Ascending aorta (tissue), 2 donors: ENCODE data around the gene EEF1B2. TPM values are rescaled to one million over a fixed set of nuclear protein-coding genes. Genes with fewer than 3 reads are reported as not detected.
"Not testable (repeated sequence)": the region's sequence is repeated elsewhere in the genome, so short reads cannot be mapped to it uniquely, and the experiment has no call there.

Source experiments
- DNase-seq, 2 donors: peaks; one replicate each; pipeline ENCODE4 v3.0.0-alpha.2; 2019; ENCODE audit warnings: low spot score in 2 of 2
- H3K27ac ChIP-seq, 2 donors: fragments of 200-600 bp; sonication (generic); one replicate each; pipeline ENCODE4 v1.5.1; 2016 to 2017; ENCODE audit warnings: mild to moderate bottlenecking in 1 of 2
- H3K27me3 ChIP-seq: fragments of 200-600 bp; sonication (generic); one replicate; pipeline ENCODE4 v1.5.1; 2017
- H3K36me3 ChIP-seq, 2 donors: fragments of 200-600 bp; sonication (generic); one replicate each; pipeline ENCODE4 v1.5.1; 2016
- H3K4me1 ChIP-seq, 2 donors: fragments of 200-600 bp; sonication (generic); one replicate each; pipeline ENCODE4 v1.5.1; 2016 to 2017; ENCODE audit warnings: mild to moderate bottlenecking in 1 of 2
- H3K4me3 ChIP-seq, 2 donors: fragments of 200-600 bp; sonication (generic); one replicate each; pipeline ENCODE4 v1.5.1; 2016 to 2017; ENCODE audit warnings: mild to moderate bottlenecking in 1 of 2
- H3K9me3 ChIP-seq, 2 donors: fragments of 200-600 bp; sonication (generic); one replicate each; pipeline ENCODE4 v1.5.1; 2016
- CTCF ChIP-seq, 3 experiments: fragments of 200-600 bp in 2 of 3; fragments of 450-650 bp in 1 of 3; sonication (generic) in 2 of 3; IDR thresholded peaks; one replicate each; pipeline ENCODE4 v1.5.1; 2016 to 2019; ENCODE audit warnings: antibody characterized with exemption in 3 of 3, mild to moderate bottlenecking in 1 of 3, moderate library complexity in 1 of 3
- intact Hi-C: fragments of 100-400 bp; cut with DNase I; formaldehyde crosslinking; loops from one replicate; pipeline ENCODE4 v1.15.1; 2023
- total RNA-seq: library from RNA; depleted of rRNA; stranded (reverse); fragments of >200 nt; gene quantifications from one replicate; pipeline ENCODE4 v1.1.0, GENCODE V29; 2016

The EEF1B2 gene
- total RNA-seq, 1 donor from 2014 or later: 229 TPM

GRCh38 chr2:206150168-206150567 is 9.5 kb upstream of the EEF1B2 start:
- TF ChIP-seq CTCF (IDR thresholded peaks at IDR 0.05): no peak
- Histone ChIP-seq H3K27ac (no peak overlapping the region), H3K27me3 (no peaks in the 10 kb centered on the region), H3K4me1 (peaks cover 0 to 2% of the 10 kb centered on the region in 2 donors), H3K9me3 (no peaks in the 10 kb centered on the region), H3K4me3 (no peak overlapping the region), H3K36me3 (peaks cover 56 to 59% of the 10 kb centered on the region in 2 donors)
- intact Hi-C loops: loop anchor here (10.0 kb wide), 1 partner anchor 1475 kb away; the partner anchor contains the start of gene METTL21A
- DNase-seq: no peak

GRCh38 chr2:206150631-206151030 is 9.1 kb upstream of the EEF1B2 start:
- Histone ChIP-seq H3K4me1 (peaks cover 0 to 2% of the 10 kb centered on the region in 2 donors), H3K4me3 (no peak overlapping the region), H3K36me3 (peaks cover 51 to 55% of the 10 kb centered on the region in 2 donors), H3K9me3 (no peaks in the 10 kb centered on the region), H3K27me3 (no peaks in the 10 kb centered on the region), H3K27ac (no peak overlapping the region)
- intact Hi-C loops: loop anchor here (10.0 kb wide), 1 partner anchor 1474 kb away; the partner anchor contains the start of gene METTL21A
- TF ChIP-seq CTCF (IDR thresholded peaks at IDR 0.05): no peak
- no peak for DNase-seq

- H3K4me1 ChIP-seq: peaks cover 0 to 14% of the 10 kb centered on the region in 2 donors
- DNase-seq: no peak
- no peak overlapping the region for H3K27ac ChIP-seq
- intact Hi-C loops: loop anchor here (10.0 kb wide), 1 partner anchor 1471 kb away; the partner anchor contains the start of gene METTL21A
- peaks cover 19 to 20% of the 10 kb centered on the region in 2 donors for H3K36me3 ChIP-seq
- no peaks in the 10 kb centered on the region for H3K27me3 ChIP-seq
- no peak overlapping the region for H3K4me3 ChIP-seq
- TF ChIP-seq CTCF (IDR thresholded peaks at IDR 0.05): no peak
- no peaks in the 10 kb centered on the region for H3K9me3 ChIP-seq
These were observed 5.5 kb upstream of the EEF1B2 start for GRCh38 chr2:206154197-206154596.

- not testable (repeated sequence) for DNase-seq
These were observed 2.7 kb upstream of the EEF1B2 start for GRCh38 chr2:206157014-206157413.

GRCh38 chr2:206158563-206159345 is 941 bp upstream of the EEF1B2 start:
- no peak for DNase-seq

More at GRCh38 chr2:206157014-206157413, 2.7 kb upstream of the EEF1B2 start:
- H3K4me3 ChIP-seq, H3K27ac ChIP-seq, H3K9me3 ChIP-seq, H3K27me3 ChIP-seq: not testable (repeated sequence)
- Histone ChIP-seq H3K36me3 (peaks cover 1 to 13% of the 10 kb centered on the region in 2 donors), H3K4me1 (peaks cover 0 to 24% of the 10 kb centered on the region in 2 donors)
- intact Hi-C loops: loop anchor here (5.0 to 10.0 kb wide), 3 partner anchors 1375 to 1550 kb away; partner anchors contain the start of gene METTL21A

More at GRCh38 chr2:206158563-206159345, 941 bp upstream of the EEF1B2 start:
- no peak for TF ChIP-seq CTCF (IDR thresholded peaks at IDR 0.05)
- H3K27ac ChIP-seq: peak overlapping the region; percentile 92 to 93
- no peaks in the 10 kb centered on the region for H3K9me3 ChIP-seq
- intact Hi-C loops: loop anchor here (1.0 to 10.0 kb wide), 4 partner anchors 72 to 1549 kb away; partner anchors contain the start of genes INO80D and METTL21A
- peak overlapping the region; percentile 77 to 89 for H3K4me3 ChIP-seq
- peaks cover 0 to 24% of the 10 kb centered on the region in 2 donors for H3K4me1 ChIP-seq
- H3K27me3 ChIP-seq: no peaks in the 10 kb centered on the region
- peaks cover 5 to 26% of the 10 kb centered on the region in 2 donors for H3K36me3 ChIP-seq
